Retinal pigment epithelial cell (primary cell): Measurements from ENCODE around the gene DUSP7.

Experiments used
- DNase-seq: peaks from one replicate; pipeline ENCODE4 v3.0.0-alpha.2; 2010; ENCODE audit warnings: low read depth
- H3K4me3 ChIP-seq: 2 replicates; pipeline ENCODE4 v1.5.1; 2011; ENCODE audit warnings: mild to moderate bottlenecking, low read length, control low read depth, moderate library complexity
- CTCF ChIP-seq: conservative IDR thresholded peaks from 2 replicates; pipeline ENCODE4 v1.5.1; 2011; ENCODE audit warnings: low read depth, low read length, control low read depth, inconsistent platforms

Gene DUSP7

GRCh38 chr3:52065264-52065756 is 8.9 kb upstream of the DUSP7 start:
- no peak overlapping the region for H3K4me3 ChIP-seq
- DNase-seq, result no peak
- TF ChIP-seq CTCF, result no peak

DNA sequence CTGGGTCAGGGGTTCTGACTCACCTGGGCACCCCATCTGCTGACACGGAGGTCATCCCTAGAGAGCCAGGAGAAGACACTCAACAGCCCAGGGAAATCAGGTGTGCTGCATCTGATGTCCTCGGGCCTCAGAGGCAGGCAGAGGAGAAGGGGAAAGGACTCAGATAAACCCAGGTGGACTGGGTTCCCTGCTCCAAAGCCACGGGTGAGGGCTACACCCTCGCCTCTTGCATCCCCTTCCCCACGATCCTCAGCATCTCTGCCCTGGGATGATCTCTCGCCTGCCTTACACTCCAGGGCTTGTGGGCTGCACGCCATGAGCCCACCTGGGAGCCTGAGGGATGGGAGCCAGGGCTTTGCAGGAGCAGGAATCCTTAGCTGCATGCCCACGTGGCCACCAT is 8.2 kb upstream of the DUSP7 start:
- no peak overlapping the region for H3K4me3 ChIP-seq
- no peak for TF ChIP-seq CTCF
- DNase-seq, result no peak

DNA sequence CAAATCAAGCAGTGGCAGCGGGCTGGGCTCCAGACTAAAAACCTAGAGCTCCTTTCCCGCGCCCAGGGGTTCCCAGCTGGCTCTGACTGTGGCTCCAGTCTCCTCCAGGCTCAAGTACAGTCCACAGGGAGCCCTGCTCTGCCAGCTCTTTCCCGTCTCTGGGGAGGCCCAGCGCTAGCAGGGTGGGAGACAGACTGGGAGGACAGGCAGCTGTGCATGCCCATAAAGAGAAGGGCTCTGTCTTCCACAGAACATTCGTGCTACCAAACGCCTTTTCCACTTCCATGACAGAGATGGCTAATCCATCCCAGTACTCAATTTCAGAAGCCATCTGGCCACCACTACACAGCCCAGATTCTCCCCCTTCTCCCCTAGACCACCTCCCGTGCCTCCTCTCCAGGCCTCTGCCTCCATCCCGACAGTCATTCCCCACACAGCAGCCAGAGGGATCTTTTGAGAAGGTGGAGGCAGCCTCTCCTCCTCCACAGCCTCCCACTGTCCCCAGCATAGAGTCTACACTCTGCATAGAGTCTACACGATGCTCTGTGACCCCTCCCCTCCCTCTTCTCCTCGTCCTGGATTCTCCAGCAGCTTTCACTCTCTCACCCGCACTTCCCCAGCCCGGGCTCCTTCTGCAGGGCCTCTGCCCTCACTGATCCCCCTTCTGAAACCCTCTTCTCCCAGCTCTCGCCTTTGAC is 6.8 kb upstream of the DUSP7 start:
- no peak overlapping the region for H3K4me3 ChIP-seq
- TF ChIP-seq CTCF, result no peak
- no peak for DNase-seq

GRCh38 chr3:52062505-52062904 is 6.1 kb upstream of the DUSP7 start:
- no peak overlapping the region for H3K4me3 ChIP-seq
- no peak for TF ChIP-seq CTCF
- no peak for DNase-seq

- no peak for DNase-seq
- H3K4me3 ChIP-seq, result no peak overlapping the region
- no peak for TF ChIP-seq CTCF
These were observed 4.9 kb upstream of the DUSP7 start for GRCh38 chr3:52061121-52061910.

DNA sequence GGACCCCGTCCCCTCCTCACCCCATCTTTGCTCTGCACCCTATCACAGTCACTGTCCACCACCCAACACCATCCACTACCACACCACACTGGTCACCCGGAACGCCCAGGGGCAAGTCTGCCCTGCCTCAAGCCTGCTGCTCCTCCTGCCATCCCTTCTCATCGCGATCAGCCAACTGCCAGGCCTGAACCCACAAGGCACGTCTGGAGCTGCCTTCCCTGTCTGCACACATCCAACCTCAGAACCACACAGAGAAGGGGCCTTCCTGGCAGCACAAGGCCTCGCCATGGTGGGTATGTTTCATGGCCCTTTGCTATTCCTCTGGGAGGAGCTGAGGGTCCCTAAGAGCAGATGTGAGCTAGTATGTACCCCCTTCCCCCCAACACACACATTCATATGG is 3.4 kb upstream of the DUSP7 start:
- no peak for TF ChIP-seq CTCF

More for the DNA sequence above, 3.4 kb upstream of the DUSP7 start:
- no peak for DNase-seq
- H3K4me3 ChIP-seq, result no peak overlapping the region
